Measurements from ENCODE around the gene MLLT3.

DNA sequence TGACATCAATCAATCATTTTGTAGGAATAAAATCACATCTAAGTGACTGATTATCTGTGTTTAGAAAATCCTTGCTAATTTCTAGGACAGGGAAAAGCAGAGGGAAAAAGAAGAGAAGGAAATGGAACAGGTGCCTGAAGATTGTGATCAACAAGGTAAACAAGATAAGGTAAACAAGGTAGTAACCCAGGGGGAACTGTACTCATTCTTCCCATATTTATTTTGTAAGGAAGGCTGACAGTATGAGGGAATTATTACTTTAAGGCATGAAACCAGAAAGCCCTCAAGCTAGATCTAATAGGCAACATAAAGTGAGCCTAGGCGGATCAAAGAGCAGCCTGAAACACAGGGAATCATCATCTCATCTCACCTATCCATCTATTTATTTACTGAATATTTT is 231.1 kb downstream of the MLLT3 start:
- no peak for TF ChIP-seq POLR2A (IDR thresholded peaks at IDR 0.05; ENCODE audit: low read length)
- TF ChIP-seq GATA1 (IDR thresholded peaks at IDR 0.05; ENCODE audit: low read depth, low read length): no peak

All from erythroblast (primary cell).